WTC11 (cell line): Measurements from ENCODE around the gene ANO9. TPM values are rescaled to one million over a fixed set of nuclear protein-coding genes. Genes with fewer than 3 reads are reported as not detected.

Experiments used
- ATAC-seq: fragments of 200-7000 bp; cut with Tn5 transposase; 2 replicates; pipeline ENCODE4 v1.10.0; 2021; ENCODE audit warnings: mild to moderate bottlenecking, moderate library complexity
- CTCF ChIA-PET: fragments of 300-600 bp; sonication (Branson Sonifier 250); formaldehyde crosslinking; loops from one replicate; lab custom pipeline; 2021; ENCODE audit warnings: antibody characterized with exemption; lab: Charles Lee
- POLR2A ChIA-PET: fragments of 350-600 bp; sonication (Branson Sonifier 250); formaldehyde crosslinking; loops from one replicate; lab custom pipeline; 2021; ENCODE audit warnings: antibody characterized with exemption; lab: Charles Lee
- DNase-seq: peaks from one replicate; pipeline ENCODE4 v3.0.0; 2021; ENCODE audit warnings: low spot score
- H3K27ac Mint-ChIP-seq: 2 replicates; pipeline ENCODE4 v1.8.0; 2021; ENCODE audit warnings: mixed read lengths
- H3K27me3 Mint-ChIP-seq: 2 replicates; pipeline ENCODE4 v1.8.0; 2021; ENCODE audit warnings: low read depth, mild to moderate bottlenecking, moderate library complexity, mixed read lengths
- H3K36me3 Mint-ChIP-seq: 2 replicates; pipeline ENCODE4 v1.8.0; 2021; ENCODE audit warnings: mixed read lengths
- H3K4me1 Mint-ChIP-seq: 2 replicates; pipeline ENCODE4 v1.8.0; 2022; ENCODE audit warnings: mixed read lengths
- H3K4me3 Mint-ChIP-seq: 2 replicates; pipeline ENCODE4 v1.8.0; 2021; ENCODE audit warnings: mild to moderate bottlenecking, moderate library complexity, mixed read lengths
- H3K9me3 Mint-ChIP-seq: 2 replicates; pipeline ENCODE4 v1.8.0; 2021; ENCODE audit warnings: mixed read lengths
- AFF4 ChIP-seq: sonication (generic); formaldehyde crosslinking; IDR thresholded peaks from 2 replicates; pipeline ENCODE4 v1.8.1; 2023; ENCODE audit warnings: mild to moderate bottlenecking, missing genetic modification reagents, borderline replicate concordance
- ATF2 ChIP-seq: sonication (generic); formaldehyde crosslinking; IDR thresholded peaks from 2 replicates; pipeline ENCODE4 v1.8.1; 2022; ENCODE audit warnings: low read depth, missing genetic modification reagents, borderline replicate concordance
- ATF6 ChIP-seq: sonication (generic); formaldehyde crosslinking; IDR thresholded peaks from 2 replicates; pipeline ENCODE4 v1.8.1; 2023; ENCODE audit warnings: mild to moderate bottlenecking, missing genetic modification reagents
- CREM ChIP-seq: sonication (generic); formaldehyde crosslinking; IDR thresholded peaks from 2 replicates; pipeline ENCODE4 v1.8.1; 2022; ENCODE audit warnings: mild to moderate bottlenecking, missing genetic modification reagents, moderate library complexity
- KAT7 ChIP-seq: sonication (generic); formaldehyde crosslinking; IDR thresholded peaks from 2 replicates; pipeline ENCODE4 v1.8.1; 2023; ENCODE audit warnings: missing genetic modification reagents, mild to moderate bottlenecking, borderline replicate concordance
- NFE2L1 ChIP-seq: sonication (generic); formaldehyde crosslinking; IDR thresholded peaks from 2 replicates; pipeline ENCODE4 v1.8.1; 2023; ENCODE audit warnings: missing genetic modification reagents
- PRDM15 ChIP-seq: sonication (generic); formaldehyde crosslinking; IDR thresholded peaks from 2 replicates; pipeline ENCODE4 v1.8.0; 2022; ENCODE audit warnings: missing genetic modification reagents
- PREB ChIP-seq: sonication (generic); formaldehyde crosslinking; IDR thresholded peaks from 2 replicates; pipeline ENCODE4 v1.8.1; 2022; ENCODE audit warnings: mild to moderate bottlenecking, missing genetic modification reagents, moderate library complexity, borderline replicate concordance
- SOX15 ChIP-seq: fragments of 250-450 bp; sonication (Bioruptor Pico); IDR thresholded peaks from 2 replicates; pipeline ENCODE4 v1.9.0; 2021; ENCODE audit warnings: mild to moderate bottlenecking
- TP53 ChIP-seq: sonication (generic); formaldehyde crosslinking; IDR thresholded peaks from 2 replicates; pipeline ENCODE4 v1.8.1; 2023; ENCODE audit warnings: mild to moderate bottlenecking, missing genetic modification reagents
- USF2 ChIP-seq: sonication (generic); formaldehyde crosslinking; IDR thresholded peaks from 2 replicates; pipeline ENCODE4 v1.8.1; 2023; ENCODE audit warnings: mild to moderate bottlenecking, missing genetic modification reagents, moderate library complexity
- ZBTB21 ChIP-seq: sonication (generic); formaldehyde crosslinking; IDR thresholded peaks from 2 replicates; pipeline ENCODE4 v1.8.1; 2023; ENCODE audit warnings: mild to moderate bottlenecking, missing genetic modification reagents, borderline replicate concordance
- ZNF425 ChIP-seq: fragments of 250-450 bp; sonication (Bioruptor Pico); conservative IDR thresholded peaks from 2 replicates; pipeline ENCODE4 v1.9.0; 2021; ENCODE audit warnings: mild to moderate bottlenecking
- ZNF532 ChIP-seq: fragments of 250-450 bp; sonication (Bioruptor Pico); IDR thresholded peaks from 2 replicates; pipeline ENCODE4 v1.9.0; 2021; ENCODE audit warnings: mild to moderate bottlenecking, borderline replicate concordance
- ZSCAN18 ChIP-seq: fragments of 250-450 bp; sonication (Bioruptor Pico); IDR thresholded peaks from 2 replicates; pipeline ENCODE4 v2.1.2; 2022; ENCODE audit warnings: mild to moderate bottlenecking, moderate library complexity
- total RNA-seq: library from RNA; stranded (reverse); gene quantifications from 3 replicates; pipeline ENCODE4 v1.2.3, GENCODE V29; 2021

The ANO9 gene
- total RNA-seq, 1 experiment from 2014 or later = 13.2 TPM

GRCh38 chr11:384511-384910, 57.3 kb downstream of the ANO9 start:
- Mint-ChIP-seq H3K4me1 (no peaks in the 10 kb centered on the region), H3K9me3 (peaks cover 12% of the 10 kb centered on the region), H3K36me3 (peaks cover 12% of the 10 kb centered on the region), H3K4me3 (no peak overlapping the region), H3K27me3 (peaks cover 17% of the 10 kb centered on the region), H3K27ac (no peak overlapping the region)
- ChIA-PET POLR2A (interaction anchor here (0.6 kb wide), 1 partner anchor 21 kb away, joined by 3 read pairs; no protein-coding TSS in a partner anchor), CTCF (no interaction called here)
- ATAC-seq = no peak
- no peak for DNase-seq
- TF ChIP-seq USF2 (CRISPR knock-in tag) = no peak
- TF ChIP-seq NFE2L1 (CRISPR knock-in tag) = no peak
- TF ChIP-seq PREB (CRISPR knock-in tag) = no peak
- TF ChIP-seq CREM (CRISPR knock-in tag) = no peak
- TF ChIP-seq PRDM15 (CRISPR knock-in tag) = no peak
- TF ChIP-seq SOX15 (CRISPR knock-in tag) = no peak
- TF ChIP-seq ATF2 = no peak
- TF ChIP-seq AFF4 (CRISPR knock-in tag) = no peak
- TF ChIP-seq ATF6 (CRISPR knock-in tag) = no peak
- TF ChIP-seq TP53 (CRISPR knock-in tag) = no peak
- no peak for TF ChIP-seq ZNF532 (CRISPR knock-in tag)
- no peak for TF ChIP-seq ZSCAN18 (CRISPR knock-in tag)
- no peak for TF ChIP-seq KAT7 (CRISPR knock-in tag)
- no peak for TF ChIP-seq ZBTB21 (CRISPR knock-in tag)
- no peak for TF ChIP-seq ZNF425 (CRISPR knock-in tag)
